Esophagus muscularis mucosa (tissue), 4 donors: ENCODE measurements around the gene GJB4. TPM values are rescaled to one million over a fixed set of nuclear protein-coding genes. Genes with fewer than 3 reads are reported as not detected.

Source experiments
- DNase-seq: peaks from one replicate; pipeline ENCODE4 v3.0.0-alpha.2; 2017; ENCODE audit errors: extremely low spot score
- H3K27ac ChIP-seq, 4 donors: fragments of 200-600 bp; sonication (generic); replicated peaks in 1 of 4; 1 replicate in 3 of 4; 2 replicates in 1 of 4; pipeline ENCODE4 v1.5.1; 2016 to 2019; ENCODE audit warnings: mild to moderate bottlenecking in 1 of 4
- H3K27me3 ChIP-seq, 4 donors: fragments of 200-600 bp; sonication (generic); one replicate each; pipeline versions ENCODE4 v1.5.1 to v1.6.0; 2016 to 2019
- H3K36me3 ChIP-seq, 4 donors: fragments of 200-600 bp; sonication (generic); one replicate each; pipeline ENCODE4 v1.5.1; 2016 to 2019
- H3K4me1 ChIP-seq, 4 donors: fragments of 200-600 bp; sonication (generic); one replicate each; pipeline ENCODE4 v1.5.1; 2016 to 2019
- H3K4me3 ChIP-seq, 4 donors: fragments of 200-600 bp; sonication (generic); 1 replicate in 2 of 4; 2 replicates in 2 of 4; pipeline ENCODE4 v1.5.1; 2016 to 2019; ENCODE audit warnings: mild to moderate bottlenecking in 4 of 4, moderate library complexity in 1 of 4
- H3K9me3 ChIP-seq, 4 donors: fragments of 200-600 bp; sonication (generic); 1 replicate in 3 of 4; 2 replicates in 1 of 4; pipeline ENCODE4 v1.5.1; 2016 to 2019
- CTCF ChIP-seq, 3 experiments: fragments of 200-600 bp in 2 of 3; fragments of 450-650 bp in 1 of 3; sonication (generic) in 2 of 3; IDR thresholded peaks; one replicate each; pipeline ENCODE4 v1.5.1; 2017 to 2019; ENCODE audit warnings: antibody characterized with exemption in 3 of 3, mild to moderate bottlenecking in 2 of 3, moderate library complexity in 1 of 3
- EP300 ChIP-seq: sonication (generic); formaldehyde crosslinking; IDR thresholded peaks from one replicate; pipeline ENCODE4 v1.6.1; 2017; ENCODE audit warnings: antibody characterized with exemption
- POLR2A ChIP-seq: fragments of 450-650 bp; IDR thresholded peaks from one replicate; pipeline ENCODE4 v1.6.1; 2017; ENCODE audit warnings: antibody characterized with exemption, moderate library complexity, mild to moderate bottlenecking, low read depth
- POLR2AphosphoS5 ChIP-seq, 2 donors: sonication (generic); formaldehyde crosslinking; IDR thresholded peaks; one replicate each; pipeline ENCODE4 v1.6.1; 2017; ENCODE audit warnings: antibody characterized with exemption in 2 of 2
- WGBS: methylation state at CpG from one replicate; pipeline ENCODE4 v1.1.5; 2018; 5-methylcytosine and 5-hydroxymethylcytosine counted together
- intact Hi-C: fragments of 100-400 bp; cut with DNase I; formaldehyde crosslinking; loops from one replicate; pipeline ENCODE4 v1.15.1; 2023
- total RNA-seq, 4 donors: library from RNA; depleted of rRNA; stranded (reverse); fragments of >200 nt; gene quantifications; one replicate each; pipeline versions ENCODE4 v1.1.0 to v1.2.1, GENCODE V29; 2016

Gene GJB4
- total RNA-seq, result not detected

GRCh38 chr1:34759503-34760357, at the start of gene GJB4:
Gene GJB4 (plus strand): TSS chr1:34759740. CDS start chr1:34761255, 1,515 bp downstream.
- TF ChIP-seq POLR2AphosphoS5 (IDR thresholded peaks at IDR 0.05) (no peak), EP300 (no peak), CTCF (IDR thresholded peaks at IDR 0.05) (no peak), POLR2A (no peak)
- WGBS, result 59% methylated on average over 10 of the region's 10 CpGs
- no peak within 1 kb of the TSS for H3K4me3 ChIP-seq
- no peak within 1 kb of the TSS for H3K27ac ChIP-seq
- DNase-seq, result no peak
- peaks cover 0 to 54% (median 0%) of the 10 kb centered on the region in 4 donors for H3K27me3 ChIP-seq
- H3K36me3 ChIP-seq, result no peaks in the 10 kb centered on the region
- no peaks in the 10 kb centered on the region for H3K4me1 ChIP-seq
- H3K9me3 ChIP-seq, result peaks cover 0 to 6% (median 0%) of the 10 kb centered on the region in 4 donors
- intact Hi-C loops, result no loop called here

- peaks cover 0 to 12% (median 2%) of the 10 kb centered on the region in 4 donors for H3K27me3 ChIP-seq
- no peaks in the 10 kb centered on the region for H3K9me3 ChIP-seq
- intact Hi-C loops, result no loop called here
- no peak for DNase-seq
- no peak overlapping the region for H3K27ac ChIP-seq
- no peaks in the 10 kb centered on the region for H3K36me3 ChIP-seq
- H3K4me3 ChIP-seq, result no peak overlapping the region
- TF ChIP-seq POLR2A, result no peak
- TF ChIP-seq POLR2AphosphoS5 (IDR thresholded peaks at IDR 0.05), result no peak
- TF ChIP-seq CTCF (IDR thresholded peaks at IDR 0.05), result no peak
- TF ChIP-seq EP300, result no peak
- peaks cover 0 to 4% (median 0%) of the 10 kb centered on the region in 4 donors for H3K4me1 ChIP-seq
These were observed 48.7 kb upstream of the GJB4 start for GRCh38 chr1:34710812-34711211.

- TF ChIP-seq POLR2A (no peak), CTCF (IDR thresholded peaks at IDR 0.05) (no peak), EP300 (no peak), POLR2AphosphoS5 (IDR thresholded peaks at IDR 0.05) (no peak)
- Histone ChIP-seq H3K27ac (no peak overlapping the region), H3K9me3 (no peaks in the 10 kb centered on the region), H3K4me3 (no peak overlapping the region), H3K4me1 (peaks cover 0 to 4% (median 0%) of the 10 kb centered on the region in 4 donors), H3K27me3 (peaks cover 0 to 12% (median 0%) of the 10 kb centered on the region in 4 donors), H3K36me3 (no peaks in the 10 kb centered on the region)
- WGBS, result 88% methylated on average over 4 of the region's 4 CpGs
- DNase-seq, result no peak
- intact Hi-C loops, result no loop called here
These were observed 48.1 kb upstream of the GJB4 start for GRCh38 chr1:34711485-34711884.

- H3K36me3 ChIP-seq, result no peaks in the 10 kb centered on the region
- H3K27ac ChIP-seq, result no peak overlapping the region
- no peaks in the 10 kb centered on the region for H3K9me3 ChIP-seq
- H3K27me3 ChIP-seq, result peaks cover 0 to 14% (median 0%) of the 10 kb centered on the region in 4 donors
- DNase-seq, result no peak
- TF ChIP-seq POLR2AphosphoS5 (IDR thresholded peaks at IDR 0.05), result no peak
- TF ChIP-seq EP300, result no peak
- no peak for TF ChIP-seq CTCF (IDR thresholded peaks at IDR 0.05)
- no peak for TF ChIP-seq POLR2A
- no peak overlapping the region for H3K4me3 ChIP-seq
- 52% methylated on average over 7 of the region's 7 CpGs for WGBS
- intact Hi-C loops, result no loop called here
- H3K4me1 ChIP-seq, result peaks cover 0 to 4% (median 0%) of the 10 kb centered on the region in 4 donors
These were observed 47.4 kb upstream of the GJB4 start for GRCh38 chr1:34712007-34712688.
